Loucy (cell line): Measurements from ENCODE around the gene NOVA2.

Source experiments
- H2AFZ ChIP-seq: fragments of 200-600 bp; sonication (generic); 2 replicates; pipeline ENCODE4 v1.6.0; 2016; ENCODE audit warnings: antibody characterized with exemption, mild to moderate bottlenecking, low read length, moderate library complexity
- H3F3A ChIP-seq: fragments of 200-600 bp; 2 replicates; pipeline ENCODE4 v1.6.0; 2016; ENCODE audit warnings: antibody characterized with exemption, low read depth, mild to moderate bottlenecking
- H3K27me3 ChIP-seq: fragments of 200-600 bp; sonication (generic); 2 replicates; pipeline ENCODE4 v1.6.1; 2014; ENCODE audit warnings: low read length, mild to moderate bottlenecking; ENCODE audit not compliant: insufficient read depth, poor library complexity, severe bottlenecking
- H3K36me3 ChIP-seq: fragments of 200-600 bp; sonication (generic); 2 replicates; pipeline ENCODE4 v1.6.1; 2016; ENCODE audit warnings: low read length; ENCODE audit not compliant: insufficient read depth
- H3K4me1 ChIP-seq: fragments of 200-600 bp; sonication (generic); 2 replicates; pipeline ENCODE4 v1.5.1; 2014; ENCODE audit warnings: low read length, mild to moderate bottlenecking; ENCODE audit not compliant: insufficient read depth, poor library complexity, severe bottlenecking
- H3K4me2 ChIP-seq: fragments of 200-600 bp; sonication (generic); 2 replicates; pipeline ENCODE4 v1.6.0; 2014; ENCODE audit warnings: antibody characterized with exemption, low read length, low read depth, mild to moderate bottlenecking; ENCODE audit not compliant: poor library complexity, severe bottlenecking
- H3K4me3 ChIP-seq: fragments of 200-600 bp; sonication (generic); 2 replicates; pipeline ENCODE4 v1.5.1; 2014; ENCODE audit warnings: low read length, mild to moderate bottlenecking, mixed read lengths; ENCODE audit not compliant: poor library complexity, severe bottlenecking
- H3K79me2 ChIP-seq: fragments of 200-600 bp; sonication (generic); 2 replicates; pipeline ENCODE4 v1.6.1; 2014; ENCODE audit warnings: low read length; ENCODE audit not compliant: insufficient read depth
- H3K9ac ChIP-seq: fragments of 200-600 bp; sonication (generic); 2 replicates; pipeline ENCODE4 v1.6.0; 2014; ENCODE audit warnings: mild to moderate bottlenecking, low read depth, low read length, moderate library complexity; ENCODE audit not compliant: poor library complexity, severe bottlenecking
- H3K9me2 ChIP-seq: fragments of 200-600 bp; sonication (generic); replicated peaks from 2 replicates; pipeline ENCODE4 v1.6.1; 2016; ENCODE audit warnings: low read depth, low read length, mixed read lengths
- H3K9me3 ChIP-seq: fragments of 200-600 bp; sonication (generic); 2 replicates; pipeline ENCODE4 v1.6.1; 2014; ENCODE audit warnings: mild to moderate bottlenecking, antibody characterized with exemption, low read length, low read depth; ENCODE audit not compliant: insufficient read depth
- H4K20me1 ChIP-seq: fragments of 200-600 bp; sonication (generic); 2 replicates; pipeline ENCODE4 v1.6.0; 2014; ENCODE audit warnings: antibody characterized with exemption, low read length, mild to moderate bottlenecking; ENCODE audit not compliant: insufficient read depth, poor library complexity, severe bottlenecking
- EZH2phosphoT487 ChIP-seq: fragments of 200-600 bp; IDR thresholded peaks from 2 replicates; pipeline ENCODE4 v1.6.1; 2018; ENCODE audit warnings: antibody characterized with exemption, mild to moderate bottlenecking, moderate library complexity, borderline replicate concordance
- TF ChIP-seq, protein P1 (sequence below): fragments of 200-600 bp; sonication (generic); conservative IDR thresholded peaks from 2 replicates; pipeline ENCODE4 v1.5.1; 2014; ENCODE audit warnings: mild to moderate bottlenecking, antibody characterized with exemption, low read length

NOVA2 gene

GRCh38 chr19:45978156-45978555, 4.5 kb upstream of the NOVA2 start:
- Histone ChIP-seq H3K79me2 (no peaks in the 10 kb centered on the region), H3K27me3 (no peaks in the 10 kb centered on the region), H4K20me1 (no peaks in the 10 kb centered on the region), H3F3A (no peaks in the 10 kb centered on the region), H3K9ac (no peak overlapping the region), H3K4me1 (no peaks in the 10 kb centered on the region), H3K9me2 (no peaks in the 10 kb centered on the region), H3K4me2 (no peak overlapping the region), H2AFZ (no peak overlapping the region), H3K4me3 (no peak overlapping the region), H3K9me3 (no peaks in the 10 kb centered on the region), H3K36me3 (no peaks in the 10 kb centered on the region)
- TF ChIP-seq, protein P1, sequence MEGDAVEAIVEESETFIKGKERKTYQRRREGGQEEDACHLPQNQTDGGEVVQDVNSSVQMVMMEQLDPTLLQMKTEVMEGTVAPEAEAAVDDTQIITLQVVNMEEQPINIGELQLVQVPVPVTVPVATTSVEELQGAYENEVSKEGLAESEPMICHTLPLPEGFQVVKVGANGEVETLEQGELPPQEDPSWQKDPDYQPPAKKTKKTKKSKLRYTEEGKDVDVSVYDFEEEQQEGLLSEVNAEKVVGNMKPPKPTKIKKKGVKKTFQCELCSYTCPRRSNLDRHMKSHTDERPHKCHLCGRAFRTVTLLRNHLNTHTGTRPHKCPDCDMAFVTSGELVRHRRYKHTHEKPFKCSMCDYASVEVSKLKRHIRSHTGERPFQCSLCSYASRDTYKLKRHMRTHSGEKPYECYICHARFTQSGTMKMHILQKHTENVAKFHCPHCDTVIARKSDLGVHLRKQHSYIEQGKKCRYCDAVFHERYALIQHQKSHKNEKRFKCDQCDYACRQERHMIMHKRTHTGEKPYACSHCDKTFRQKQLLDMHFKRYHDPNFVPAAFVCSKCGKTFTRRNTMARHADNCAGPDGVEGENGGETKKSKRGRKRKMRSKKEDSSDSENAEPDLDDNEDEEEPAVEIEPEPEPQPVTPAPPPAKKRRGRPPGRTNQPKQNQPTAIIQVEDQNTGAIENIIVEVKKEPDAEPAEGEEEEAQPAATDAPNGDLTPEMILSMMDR, result no peak
- no peak for TF ChIP-seq EZH2phosphoT487

DNA sequence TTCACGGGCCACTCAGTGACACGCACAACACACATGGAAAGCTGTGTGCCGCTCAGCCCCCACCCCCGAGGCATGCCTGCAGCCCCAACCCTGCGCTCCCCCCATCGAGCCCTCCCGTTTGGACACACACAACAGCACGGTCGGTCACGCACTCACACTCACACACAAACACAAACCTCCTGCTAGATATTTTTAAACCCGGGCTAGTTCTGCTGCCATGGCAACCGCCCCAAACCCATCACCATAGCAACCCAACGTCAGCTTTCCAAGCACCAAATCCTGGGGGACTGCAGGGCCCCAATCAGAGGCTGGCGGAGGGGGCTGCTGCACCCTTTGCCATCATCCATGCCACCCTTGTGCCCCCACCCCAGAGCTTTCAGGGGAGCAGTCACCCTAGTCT, 2.5 kb upstream of the NOVA2 start:
- H3F3A ChIP-seq, result no peaks in the 10 kb centered on the region
- no peak for TF ChIP-seq EZH2phosphoT487
- TF ChIP-seq, protein P1, result no peak
- H2AFZ ChIP-seq, result no peak overlapping the region
- no peak overlapping the region for H3K4me2 ChIP-seq
- peaks cover 4% of the 10 kb centered on the region for H3K4me1 ChIP-seq
- no peaks in the 10 kb centered on the region for H3K9me2 ChIP-seq
- H4K20me1 ChIP-seq, result no peaks in the 10 kb centered on the region
- no peaks in the 10 kb centered on the region for H3K36me3 ChIP-seq
- no peaks in the 10 kb centered on the region for H3K27me3 ChIP-seq
- no peak overlapping the region for H3K4me3 ChIP-seq
- H3K79me2 ChIP-seq, result no peaks in the 10 kb centered on the region
- H3K9me3 ChIP-seq, result no peaks in the 10 kb centered on the region
- H3K9ac ChIP-seq, result no peak overlapping the region

DNA sequence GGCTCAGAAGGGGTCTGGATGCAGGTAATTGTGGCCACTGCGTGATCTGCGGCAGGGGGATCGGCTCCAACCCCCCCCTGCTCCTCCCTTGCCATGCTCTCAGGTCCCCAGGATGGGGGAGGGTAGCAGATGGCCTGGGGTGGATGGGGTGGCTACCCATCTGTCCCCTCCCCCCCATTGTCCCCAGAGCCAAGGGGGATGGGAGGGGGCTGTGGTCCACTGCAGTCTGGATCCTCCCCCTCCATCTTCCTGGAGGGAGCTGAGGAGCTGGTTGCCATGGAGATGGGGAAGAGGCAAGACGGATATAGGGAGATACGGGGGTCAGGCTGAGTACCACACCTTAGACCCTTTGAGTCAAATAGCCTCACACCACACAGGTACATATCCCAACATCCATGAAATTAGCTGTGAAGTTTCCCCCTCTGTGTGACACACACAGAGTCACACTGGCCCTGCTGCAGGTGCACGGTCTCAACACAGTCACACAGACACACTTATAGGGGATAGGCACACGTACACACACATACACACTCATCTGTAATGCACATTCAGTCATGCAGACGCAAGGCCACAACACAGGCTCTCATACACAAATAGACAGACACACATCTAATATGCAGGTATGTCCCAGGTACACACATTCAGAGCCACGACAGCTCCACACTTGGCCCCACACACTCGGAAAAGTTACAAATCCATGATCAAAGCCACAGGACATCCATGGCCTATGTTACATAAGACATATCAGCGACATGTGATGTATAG, 1.8 kb upstream of the NOVA2 start:
- no peaks in the 10 kb centered on the region for H3K79me2 ChIP-seq
- no peaks in the 10 kb centered on the region for H3K9me3 ChIP-seq
- H3K4me2 ChIP-seq, result no peak overlapping the region
- H3K4me3 ChIP-seq, result no peak overlapping the region
- peaks cover 6% of the 10 kb centered on the region for H3K4me1 ChIP-seq
- no peak overlapping the region for H2AFZ ChIP-seq
- no peaks in the 10 kb centered on the region for H3K9me2 ChIP-seq
- H3F3A ChIP-seq, result no peaks in the 10 kb centered on the region
- H3K9ac ChIP-seq, result no peak overlapping the region
- H3K36me3 ChIP-seq, result no peaks in the 10 kb centered on the region
- H3K27me3 ChIP-seq, result no peaks in the 10 kb centered on the region
- no peaks in the 10 kb centered on the region for H4K20me1 ChIP-seq
- TF ChIP-seq, protein P1, result no peak
- no peak for TF ChIP-seq EZH2phosphoT487
